ENCODE results near the gene STIM2.

STIM2 gene

DNA sequence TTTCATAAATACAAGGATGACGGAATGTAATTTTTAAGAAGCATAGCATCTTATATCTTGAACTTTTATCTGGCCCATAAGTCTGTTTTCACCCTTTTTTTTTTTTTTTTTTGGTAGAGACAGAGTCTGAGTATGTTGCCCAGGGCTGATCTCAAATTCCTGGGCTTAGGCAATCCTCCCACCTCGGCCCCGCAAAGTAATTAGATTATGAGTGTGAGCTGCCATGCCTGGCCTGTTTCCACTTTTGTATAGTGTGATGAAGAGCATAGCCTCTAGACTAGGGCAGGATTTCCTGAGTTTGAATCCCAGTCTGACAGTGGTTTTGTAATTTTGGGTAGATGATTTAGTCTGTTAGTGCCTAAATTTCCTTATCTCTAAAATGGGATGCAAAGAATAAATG, 11.0 kb downstream of the STIM2 start:
- no peak for TF ChIP-seq EZH2 (IDR thresholded peaks at IDR 0.05; ENCODE audit: borderline replicate concordance, low read depth, low read length, severe bottlenecking)
- TF ChIP-seq, protein P1, sequence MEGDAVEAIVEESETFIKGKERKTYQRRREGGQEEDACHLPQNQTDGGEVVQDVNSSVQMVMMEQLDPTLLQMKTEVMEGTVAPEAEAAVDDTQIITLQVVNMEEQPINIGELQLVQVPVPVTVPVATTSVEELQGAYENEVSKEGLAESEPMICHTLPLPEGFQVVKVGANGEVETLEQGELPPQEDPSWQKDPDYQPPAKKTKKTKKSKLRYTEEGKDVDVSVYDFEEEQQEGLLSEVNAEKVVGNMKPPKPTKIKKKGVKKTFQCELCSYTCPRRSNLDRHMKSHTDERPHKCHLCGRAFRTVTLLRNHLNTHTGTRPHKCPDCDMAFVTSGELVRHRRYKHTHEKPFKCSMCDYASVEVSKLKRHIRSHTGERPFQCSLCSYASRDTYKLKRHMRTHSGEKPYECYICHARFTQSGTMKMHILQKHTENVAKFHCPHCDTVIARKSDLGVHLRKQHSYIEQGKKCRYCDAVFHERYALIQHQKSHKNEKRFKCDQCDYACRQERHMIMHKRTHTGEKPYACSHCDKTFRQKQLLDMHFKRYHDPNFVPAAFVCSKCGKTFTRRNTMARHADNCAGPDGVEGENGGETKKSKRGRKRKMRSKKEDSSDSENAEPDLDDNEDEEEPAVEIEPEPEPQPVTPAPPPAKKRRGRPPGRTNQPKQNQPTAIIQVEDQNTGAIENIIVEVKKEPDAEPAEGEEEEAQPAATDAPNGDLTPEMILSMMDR (IDR thresholded peaks at IDR 0.05; ENCODE audit: borderline replicate concordance, extremely low read depth, low read length, poor library complexity, severe bottlenecking), result no peak
- Histone ChIP-seq H3K9ac (ENCODE audit: low read depth, low read length) (no peak overlapping the region), H3K79me2 (ENCODE audit: insufficient read depth, low read length) (peaks cover 85% of the 10 kb centered on the region), H3K9me3 (ENCODE audit: insufficient read depth, low read length, severe bottlenecking) (no peaks in the 10 kb centered on the region), H3K4me1 (ENCODE audit: insufficient read depth, low read length) (peaks cover 13% of the 10 kb centered on the region), H3K27ac (ENCODE audit: low read length) (no peak overlapping the region), H3K36me3 (ENCODE audit: insufficient read depth, low read length) (no peaks in the 10 kb centered on the region), H3K4me2 (ENCODE audit: insufficient read depth, low read length) (no peak overlapping the region), H3K4me3 (ENCODE audit: low read depth in 1 of 2, low read length in 2 of 2) (no peak overlapping the region), H3K27me3 (ENCODE audit: insufficient read depth, low read length, poor library complexity) (no peaks in the 10 kb centered on the region), H4K20me1 (ENCODE audit: insufficient read depth, low read length) (peaks cover 30% of the 10 kb centered on the region; the same call in 1 of the 2 replicates), H2AFZ (ENCODE audit: low read depth, low read length) (no peak overlapping the region)
- ATAC-seq (ENCODE audit: insufficient read depth, low read depth) (no peak), DNase-seq (no peak)

DNA sequence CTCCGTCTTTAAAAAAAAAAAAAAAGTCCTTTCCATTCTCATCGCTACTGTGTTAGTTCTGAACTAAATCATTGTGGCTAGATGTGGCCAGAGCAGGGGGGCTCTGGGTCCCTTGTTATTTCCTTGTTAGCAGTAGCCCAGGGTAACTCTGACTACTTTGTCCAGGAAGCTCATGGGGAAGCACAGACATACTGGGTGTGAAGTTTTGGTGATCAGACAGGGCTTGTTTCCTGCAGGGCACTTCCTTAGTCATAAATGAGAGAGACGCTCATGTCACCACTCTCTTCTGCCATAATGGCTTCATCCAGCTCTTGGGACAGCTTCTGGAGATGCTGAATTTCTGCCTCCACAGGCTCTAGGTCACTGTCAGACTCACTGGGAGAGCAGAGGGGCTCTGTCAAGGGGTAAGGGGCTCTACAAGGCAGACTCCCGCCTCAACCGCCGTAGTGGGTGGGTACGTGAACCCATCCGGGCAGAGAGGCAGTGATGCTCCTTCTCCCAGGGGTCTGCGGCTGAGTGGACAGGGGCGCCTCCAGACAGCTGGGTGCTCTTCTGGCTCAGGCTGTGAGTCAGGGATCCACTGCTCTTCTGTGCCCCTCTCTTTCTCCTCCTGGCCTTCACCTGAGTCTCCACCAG, 12.9 kb downstream of the STIM2 start:
- H4K20me1 ChIP-seq (ENCODE audit: insufficient read depth, low read length), result peaks cover 28% of the 10 kb centered on the region; the same call in 1 of the 2 replicates
- no peaks in the 10 kb centered on the region for H3K27me3 ChIP-seq (ENCODE audit: insufficient read depth, low read length, poor library complexity)
- ATAC-seq (ENCODE audit: insufficient read depth, low read depth) (no peak), DNase-seq (no peak)
- no peak overlapping the region for H3K4me2 ChIP-seq (ENCODE audit: insufficient read depth, low read length)
- H3K9ac ChIP-seq (ENCODE audit: low read depth, low read length), result no peak overlapping the region
- H3K36me3 ChIP-seq (ENCODE audit: insufficient read depth, low read length), result no peaks in the 10 kb centered on the region
- peaks cover 2% of the 10 kb centered on the region; the same call in 1 of the 2 replicates for H3K4me1 ChIP-seq (ENCODE audit: insufficient read depth, low read length)
- no peak overlapping the region for H2AFZ ChIP-seq (ENCODE audit: low read depth, low read length)
- TF ChIP-seq EZH2 (IDR thresholded peaks at IDR 0.05; ENCODE audit: borderline replicate concordance, low read depth, low read length, severe bottlenecking), result no peak
- TF ChIP-seq, protein P1 (IDR thresholded peaks at IDR 0.05; ENCODE audit: borderline replicate concordance, extremely low read depth, low read length, poor library complexity, severe bottlenecking), result no peak
- H3K4me3 ChIP-seq (ENCODE audit: low read depth in 1 of 2, low read length in 2 of 2), result no peak overlapping the region
- H3K9me3 ChIP-seq (ENCODE audit: insufficient read depth, low read length, severe bottlenecking), result no peaks in the 10 kb centered on the region
- no peak overlapping the region for H3K27ac ChIP-seq (ENCODE audit: low read length)
- H3K79me2 ChIP-seq (ENCODE audit: insufficient read depth, low read length), result peaks cover 84% of the 10 kb centered on the region

DNA sequence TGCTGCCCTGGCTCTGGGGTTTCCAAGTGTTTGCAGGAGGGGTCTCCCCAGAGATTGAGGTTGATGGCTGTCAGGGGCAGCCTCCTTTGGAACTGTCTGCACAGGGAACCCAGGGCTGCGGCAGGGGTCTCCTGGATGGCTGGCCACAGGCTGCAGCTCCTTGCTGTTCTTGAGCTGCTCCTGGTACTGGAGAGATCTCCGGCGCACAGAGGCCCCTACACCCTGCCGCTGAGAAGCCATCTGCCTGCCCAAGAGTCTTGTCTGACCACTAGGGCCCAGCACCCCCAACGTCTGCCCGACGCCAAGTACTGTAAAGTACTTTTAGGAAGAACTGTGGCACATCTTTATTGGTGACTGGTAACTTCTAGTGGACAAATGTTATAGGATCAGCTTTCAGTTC, 13.5 kb downstream of the STIM2 start:
- ATAC-seq (ENCODE audit: insufficient read depth, low read depth) (no peak), DNase-seq (no peak)
- Histone ChIP-seq H3K4me2 (ENCODE audit: insufficient read depth, low read length) (no peak overlapping the region), H3K36me3 (ENCODE audit: insufficient read depth, low read length) (no peaks in the 10 kb centered on the region), H4K20me1 (ENCODE audit: insufficient read depth, low read length) (peaks cover 28% of the 10 kb centered on the region; the same call in 1 of the 2 replicates), H3K4me3 (ENCODE audit: low read depth in 1 of 2, low read length in 2 of 2) (no peak overlapping the region), H2AFZ (ENCODE audit: low read depth, low read length) (no peak overlapping the region), H3K79me2 (ENCODE audit: insufficient read depth, low read length) (peaks cover 84% of the 10 kb centered on the region), H3K27me3 (ENCODE audit: insufficient read depth, low read length, poor library complexity) (no peaks in the 10 kb centered on the region), H3K4me1 (ENCODE audit: insufficient read depth, low read length) (peaks cover 2% of the 10 kb centered on the region; the same call in 1 of the 2 replicates), H3K27ac (ENCODE audit: low read length) (no peak overlapping the region), H3K9ac (ENCODE audit: low read depth, low read length) (no peak overlapping the region), H3K9me3 (ENCODE audit: insufficient read depth, low read length, severe bottlenecking) (no peaks in the 10 kb centered on the region)
- TF ChIP-seq, protein P1 (IDR thresholded peaks at IDR 0.05; ENCODE audit: borderline replicate concordance, extremely low read depth, low read length, poor library complexity, severe bottlenecking), result no peak

All from DND-41 (cell line).